Stimulated activated CD4-positive, alpha-beta T cell treated with anti-CD3 and anti-CD28 coated beads, TNF-alpha, amount 100 ng/mL, for 4 hours (primary cell): ENCODE results near the gene SLC9A1.
"Not testable (repeated sequence)": the region's sequence is repeated elsewhere in the genome, so short reads cannot be mapped to it uniquely, and the experiment has no call there.

Experiments used
- DNase-seq, 3 experiments: peaks; one replicate each; pipeline ENCODE4 v3.0.0-alpha.2; 2020; ENCODE audit warnings: low read depth in 3 of 3

Gene SLC9A1

DNA sequence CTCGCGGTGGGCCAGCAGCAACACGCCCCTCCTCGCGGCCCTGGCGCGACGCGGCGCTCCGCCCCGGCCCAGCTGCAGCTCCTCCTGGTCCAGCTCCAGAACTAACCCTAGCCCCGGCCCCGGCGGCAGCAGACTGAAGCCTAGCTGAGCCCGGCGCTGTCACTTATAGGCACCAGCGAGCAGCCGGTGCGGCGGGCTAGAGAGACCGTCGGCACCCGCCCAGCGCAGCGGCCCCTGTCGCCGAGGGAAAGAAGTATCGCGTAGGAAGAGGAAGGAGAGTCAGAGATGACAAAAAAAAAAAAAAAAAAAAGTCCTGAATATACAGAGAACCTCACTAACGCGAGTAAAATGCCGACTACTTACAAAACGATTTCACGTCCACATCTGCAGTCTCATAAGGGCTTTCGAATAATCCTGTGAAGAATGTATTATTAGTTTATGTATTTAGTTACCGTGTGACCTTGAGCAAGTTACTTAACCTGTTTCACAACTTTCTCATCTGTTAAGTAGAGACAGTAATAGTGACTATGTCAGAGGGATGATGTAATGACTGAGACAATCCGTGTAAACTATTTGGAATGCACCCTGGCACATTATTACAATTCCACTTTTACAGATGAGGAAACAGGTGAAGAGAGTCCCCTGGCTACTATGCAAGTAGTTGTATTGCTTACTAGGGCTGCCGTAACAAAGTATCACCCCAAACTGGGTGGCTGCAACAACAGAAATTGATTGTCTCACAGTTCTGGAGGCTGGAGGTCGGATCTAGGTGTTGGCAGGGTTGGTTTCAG lies at the start of gene SLC9A1:
Gene SLC9A1, minus strand, starts transcription at position 135 of the 791 bp plus-strand sequence. CDS start 791 bp downstream, outside the sequence.
- DNase-seq: peak; percentile 84 to 89 (median 86)

DNA sequence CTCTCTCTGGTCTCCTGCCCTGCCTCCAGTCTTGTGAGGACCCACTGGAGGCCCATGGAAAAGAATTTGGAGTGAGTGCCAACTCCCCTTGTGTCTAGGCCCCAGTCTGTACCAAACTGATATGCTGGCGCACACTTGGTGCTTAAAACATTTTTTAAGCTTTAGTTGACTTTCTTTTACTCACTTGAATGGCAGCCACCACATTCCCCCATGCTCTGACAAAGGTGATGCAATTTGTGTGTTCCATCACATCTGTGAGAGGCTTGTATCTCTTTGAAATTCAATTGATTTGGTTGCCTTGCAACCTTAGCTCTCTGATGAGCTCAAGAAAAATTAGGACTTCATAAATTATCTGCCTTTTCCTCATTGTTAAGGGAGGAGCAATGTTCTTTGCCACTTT lies 49.0 kb upstream of the SLC9A1 start:
- DNase-seq: no peak

DNA sequence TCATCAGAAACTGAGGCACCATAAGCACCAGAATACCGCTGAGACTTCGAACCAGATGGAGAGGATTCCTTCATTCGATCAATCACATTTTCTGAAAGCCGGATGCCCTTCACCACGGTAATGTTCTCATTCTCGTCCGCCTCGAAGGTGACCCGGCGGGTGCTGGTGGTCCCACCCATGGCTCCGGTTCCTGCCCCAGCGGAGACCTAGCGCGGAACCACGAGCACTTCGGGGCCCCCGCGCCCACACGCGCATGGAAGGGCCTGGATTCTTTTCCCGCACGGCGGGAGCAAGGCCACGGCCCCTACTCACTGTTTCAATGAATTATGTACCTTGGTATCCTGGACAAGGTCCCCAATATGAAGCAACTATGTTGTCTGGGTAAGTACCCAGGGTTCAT lies 46.4 kb upstream of the SLC9A1 start:
- no peak for DNase-seq

DNA sequence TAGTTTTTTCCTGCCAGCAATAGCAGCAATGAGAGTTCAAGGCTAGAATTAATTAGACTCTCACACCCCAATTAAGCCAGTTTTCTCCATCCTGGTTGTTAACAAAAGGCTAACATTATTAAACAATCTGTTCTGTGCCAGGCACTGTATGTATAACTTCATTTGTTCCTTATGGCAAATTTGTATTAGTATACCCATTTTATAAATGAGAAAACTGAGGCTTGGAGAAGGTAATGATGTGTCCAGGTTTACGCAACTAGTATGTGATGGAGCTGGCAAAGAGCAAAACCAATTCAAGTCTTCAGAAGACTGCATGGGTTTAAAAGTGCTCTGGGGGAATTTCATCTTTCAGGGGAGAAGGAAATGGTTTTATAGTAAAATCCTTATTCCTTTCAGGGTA lies 38.3 kb upstream of the SLC9A1 start:
- DNase-seq: no peak

DNA sequence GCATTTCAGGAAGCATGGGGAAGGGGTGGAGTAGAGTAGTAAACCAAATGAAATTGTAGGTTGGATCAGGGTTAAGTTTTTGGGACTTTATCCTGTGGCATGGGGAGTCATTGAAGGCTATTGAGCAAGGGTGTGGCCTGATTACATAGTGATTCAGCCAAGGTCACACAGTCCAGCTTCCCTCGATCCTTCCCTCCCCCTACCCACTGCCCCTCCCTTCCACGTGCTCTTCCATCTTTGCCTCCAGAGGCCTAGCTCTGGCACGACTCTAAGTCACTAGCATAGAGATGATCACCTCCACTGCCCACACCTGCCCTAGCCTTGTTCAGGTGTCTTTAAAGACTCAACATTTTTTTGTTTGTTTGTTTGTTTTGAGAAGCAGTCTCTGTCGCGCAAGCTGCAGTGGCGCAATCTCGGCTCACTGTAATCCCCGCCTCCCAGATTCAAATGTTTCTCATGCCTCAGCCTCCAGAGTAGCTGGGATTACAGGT lies 37.2 kb upstream of the SLC9A1 start:
- no peak for DNase-seq

DNA sequence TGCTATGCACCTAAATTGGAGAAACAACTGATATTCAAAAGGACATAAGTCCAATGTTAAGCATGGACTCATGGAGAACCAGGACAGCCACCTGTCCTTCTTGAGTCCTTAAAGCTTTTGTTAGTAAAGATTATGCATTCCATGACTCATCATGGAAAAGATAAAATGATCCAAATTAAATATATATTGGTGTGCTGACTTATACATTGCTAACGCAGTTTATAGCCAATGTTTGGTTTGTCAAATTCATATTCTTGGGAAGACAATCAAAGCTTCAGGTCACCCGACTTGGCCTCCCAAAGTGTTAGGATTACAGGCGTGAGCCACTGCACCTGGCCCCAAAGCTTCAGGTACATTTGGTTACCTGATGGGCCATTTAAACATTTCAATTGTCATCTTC lies 29.7 kb upstream of the SLC9A1 start:
- DNase-seq: not testable (repeated sequence)

DNA sequence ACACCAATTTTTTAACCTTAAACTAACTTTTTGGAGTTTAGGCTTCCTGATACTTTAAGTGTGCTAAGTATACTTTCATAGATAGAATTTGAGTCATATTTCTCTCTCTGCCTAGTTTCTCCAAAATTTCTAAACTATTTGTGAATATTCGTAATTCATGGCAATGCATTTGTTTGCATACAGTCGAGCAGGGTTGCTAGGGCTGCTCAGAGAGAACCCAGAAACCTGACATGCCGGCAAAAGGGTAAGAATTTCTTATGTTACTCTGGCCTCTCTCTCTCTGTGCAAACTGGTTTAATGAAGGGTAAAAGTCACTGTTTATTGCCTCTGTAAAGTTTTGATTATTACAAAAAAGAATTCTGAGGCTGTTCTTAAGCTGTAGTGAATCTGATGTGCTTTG lies 25.1 kb upstream of the SLC9A1 start:
- no peak for DNase-seq

DNA sequence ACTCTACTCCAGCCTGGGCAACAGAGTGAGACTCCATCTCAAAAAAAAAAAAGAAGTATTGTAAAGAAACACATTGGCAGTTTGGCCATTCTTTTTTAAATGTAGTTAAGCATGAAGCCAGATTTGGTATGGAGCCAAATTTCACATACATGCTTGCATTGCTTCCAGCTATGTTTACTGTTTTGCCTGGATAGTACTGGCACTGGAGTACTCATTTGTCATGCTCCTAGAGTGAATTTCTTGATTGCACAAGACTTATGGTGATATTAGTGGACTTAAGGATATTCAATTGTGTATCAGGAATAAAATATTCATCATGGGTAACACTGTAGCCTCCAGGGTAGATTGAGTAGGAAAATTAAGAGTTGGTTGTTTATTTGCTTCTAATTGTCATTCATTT lies 24.5 kb upstream of the SLC9A1 start:
- no peak for DNase-seq

DNA sequence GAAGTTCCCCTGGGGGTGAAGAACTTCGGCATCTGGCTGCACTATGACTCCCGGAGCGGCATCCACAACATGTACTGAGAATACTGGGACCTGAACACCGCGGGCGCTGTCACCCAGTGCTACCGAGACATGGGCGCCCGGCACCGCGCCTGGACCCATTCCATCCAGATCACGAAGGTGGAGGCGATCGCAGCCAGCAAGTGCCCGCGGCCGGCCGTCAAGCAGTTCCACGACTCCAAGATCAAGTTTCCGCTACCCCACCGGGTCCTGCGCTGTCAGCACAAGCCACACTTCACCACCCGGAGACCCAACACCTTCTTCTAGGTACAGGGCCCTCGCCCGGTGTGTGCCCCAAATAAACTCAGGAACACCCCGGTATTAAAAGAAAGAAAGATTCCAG lies 22.0 kb upstream of the SLC9A1 start:
- DNase-seq: no peak

DNA sequence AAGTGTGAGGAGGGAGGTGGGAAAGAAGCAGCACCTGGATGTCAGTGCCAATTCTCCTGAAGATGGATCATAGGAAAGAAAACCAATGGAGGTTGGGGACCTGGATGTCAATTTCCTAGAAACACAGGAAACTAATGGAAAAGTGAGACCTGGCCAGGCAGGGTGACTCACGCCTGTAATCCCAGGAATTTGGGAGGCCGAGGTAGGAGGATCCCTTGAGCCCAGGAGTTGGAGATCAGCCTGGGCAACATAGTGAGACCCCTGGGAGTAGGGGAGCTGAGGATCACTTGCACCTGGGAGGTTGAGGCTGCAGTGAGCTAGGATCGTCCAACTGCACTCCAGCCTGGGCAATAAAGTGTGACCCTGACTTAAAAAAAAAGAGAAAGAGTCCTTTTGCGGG lies 21.4 kb upstream of the SLC9A1 start:
- DNase-seq: no peak

DNA sequence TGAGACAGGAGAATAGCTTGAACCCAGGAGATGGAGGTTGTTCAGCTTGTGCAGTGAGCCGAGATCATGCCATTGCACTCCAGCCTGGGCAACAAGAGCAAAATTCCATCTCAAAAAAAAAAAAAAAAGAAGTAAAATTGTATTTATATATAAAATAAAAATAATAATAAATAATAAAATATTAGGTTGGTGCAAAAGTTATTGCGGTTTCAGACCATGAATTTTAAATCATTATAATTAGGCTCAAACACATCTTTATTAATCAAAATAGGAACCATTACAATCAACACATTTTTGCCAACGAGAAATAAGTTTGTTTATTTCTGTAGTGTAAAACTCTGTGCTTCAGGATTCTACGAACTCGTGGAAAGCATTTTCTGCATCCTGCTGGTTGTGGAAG lies 18.1 kb upstream of the SLC9A1 start:
- DNase-seq: not testable (repeated sequence)

DNA sequence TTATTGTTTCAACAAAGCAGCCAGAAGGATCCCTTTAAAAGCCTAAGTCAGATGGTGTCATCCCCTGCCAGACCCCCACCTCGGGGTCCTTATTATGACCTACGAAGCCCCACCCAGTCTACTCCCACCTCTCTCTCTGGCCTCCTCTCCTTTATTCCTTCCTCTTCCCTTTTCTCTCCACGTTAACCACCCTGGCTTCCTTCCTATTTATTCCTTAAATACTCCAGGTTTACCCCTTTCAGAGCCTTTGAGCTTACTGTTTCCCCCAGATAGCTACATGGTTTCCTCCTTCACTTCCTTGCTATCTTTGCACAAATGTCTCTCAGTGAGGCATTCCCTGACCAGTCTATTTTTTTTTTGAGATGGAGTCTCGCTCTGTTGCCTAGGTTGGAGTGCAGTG lies 12.0 kb upstream of the SLC9A1 start:
- DNase-seq: no peak

DNA sequence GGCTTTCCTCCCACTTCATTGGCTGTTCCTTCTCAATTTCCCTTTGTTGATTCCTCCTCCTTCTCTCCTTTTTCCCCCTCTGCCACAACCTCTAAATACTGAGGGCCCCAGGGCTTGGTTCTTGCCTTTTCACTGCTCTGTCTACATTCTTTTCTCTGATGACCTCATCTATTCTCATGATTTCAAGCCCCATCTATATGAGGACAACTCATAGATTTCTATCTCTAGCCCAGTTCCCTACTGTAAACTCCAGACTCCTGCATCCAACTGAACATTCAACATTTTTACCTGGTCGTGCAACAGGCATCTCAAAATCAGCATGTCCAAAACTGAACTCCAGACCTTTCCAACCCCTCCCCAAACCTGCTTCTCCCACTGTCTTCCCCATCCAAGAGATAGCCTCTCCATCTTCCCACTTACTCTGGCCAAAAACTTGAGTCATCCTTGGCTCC lies 11.5 kb upstream of the SLC9A1 start:
- no peak for DNase-seq

DNA sequence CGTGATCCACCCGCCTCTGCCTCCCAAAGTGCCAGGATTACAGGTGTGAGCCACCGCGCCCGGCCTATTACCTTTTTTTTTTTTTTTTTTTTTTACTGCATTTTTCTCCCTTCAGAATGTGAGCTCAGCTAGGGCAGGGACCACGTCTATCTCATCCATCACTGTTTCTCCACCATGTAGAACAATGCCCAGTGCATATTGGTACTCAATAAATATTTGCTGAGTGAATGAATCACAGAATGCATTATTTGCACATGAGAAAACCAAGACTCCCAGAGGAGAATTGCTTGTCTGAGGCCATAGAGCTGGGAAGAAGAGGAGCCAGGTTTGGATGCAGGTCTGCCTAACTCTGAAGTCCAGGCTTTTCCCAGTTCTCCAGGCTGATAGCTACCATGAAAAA lies 8.2 kb upstream of the SLC9A1 start:
- DNase-seq: no peak

DNA sequence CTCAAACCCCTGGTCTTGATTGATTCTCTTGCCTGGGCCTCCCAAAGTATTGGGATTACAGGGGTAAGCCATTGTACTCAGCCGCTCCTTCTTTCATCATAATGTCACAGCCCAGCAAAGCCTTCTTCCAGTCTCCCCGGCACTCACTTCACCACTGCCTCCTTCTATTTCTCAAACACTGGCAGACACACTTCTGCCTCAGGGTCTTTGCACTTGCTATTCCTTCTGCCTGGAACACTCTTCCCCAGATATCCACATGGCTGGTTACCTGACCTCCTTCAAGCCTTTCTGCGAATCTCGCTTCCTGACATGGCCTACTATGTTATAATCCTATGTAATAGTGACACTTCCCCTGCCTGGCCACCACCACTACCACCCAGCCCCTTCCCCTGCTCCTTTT lies 7.2 kb upstream of the SLC9A1 start:
- DNase-seq: no peak

DNA sequence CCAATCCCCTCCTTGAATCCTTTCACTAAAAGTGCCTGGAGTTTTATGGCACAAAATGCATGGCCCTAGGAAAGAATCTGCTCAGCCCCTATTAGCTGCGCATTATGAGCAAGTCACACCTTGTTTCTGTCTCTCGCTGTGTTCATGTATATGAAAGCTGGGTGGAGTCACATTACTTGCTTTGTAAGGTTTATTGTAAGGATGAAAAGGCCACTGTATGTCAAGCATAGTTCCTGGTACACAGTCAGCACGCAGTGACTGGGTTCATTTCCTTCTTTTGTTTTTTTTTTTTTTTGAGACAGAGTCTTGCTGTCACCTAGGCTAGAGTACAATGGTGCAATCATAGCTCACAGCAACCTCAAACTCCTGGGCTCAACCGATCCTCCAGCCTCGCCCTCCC lies 6.7 kb upstream of the SLC9A1 start:
- no peak for DNase-seq

DNA sequence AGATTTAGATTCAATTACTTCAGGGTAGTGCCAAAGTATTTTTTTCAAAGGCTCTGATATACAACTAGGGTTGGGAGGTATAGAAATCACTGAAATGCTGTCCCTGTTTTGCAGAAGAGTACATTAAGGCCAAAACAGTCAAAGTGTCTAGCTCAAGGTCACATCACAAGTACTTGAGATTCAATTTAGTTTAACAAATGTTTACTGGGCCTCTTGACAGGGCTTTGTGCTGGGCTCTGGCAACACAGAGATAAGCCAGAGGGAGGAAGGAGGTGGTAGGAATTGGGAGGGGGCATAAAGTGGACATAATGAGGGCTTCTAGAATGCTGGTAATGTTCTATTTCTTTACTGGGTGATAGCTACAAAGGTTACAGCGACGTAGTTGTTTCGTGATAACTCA lies 2.3 kb upstream of the SLC9A1 start:
- no peak for DNase-seq

DNA sequence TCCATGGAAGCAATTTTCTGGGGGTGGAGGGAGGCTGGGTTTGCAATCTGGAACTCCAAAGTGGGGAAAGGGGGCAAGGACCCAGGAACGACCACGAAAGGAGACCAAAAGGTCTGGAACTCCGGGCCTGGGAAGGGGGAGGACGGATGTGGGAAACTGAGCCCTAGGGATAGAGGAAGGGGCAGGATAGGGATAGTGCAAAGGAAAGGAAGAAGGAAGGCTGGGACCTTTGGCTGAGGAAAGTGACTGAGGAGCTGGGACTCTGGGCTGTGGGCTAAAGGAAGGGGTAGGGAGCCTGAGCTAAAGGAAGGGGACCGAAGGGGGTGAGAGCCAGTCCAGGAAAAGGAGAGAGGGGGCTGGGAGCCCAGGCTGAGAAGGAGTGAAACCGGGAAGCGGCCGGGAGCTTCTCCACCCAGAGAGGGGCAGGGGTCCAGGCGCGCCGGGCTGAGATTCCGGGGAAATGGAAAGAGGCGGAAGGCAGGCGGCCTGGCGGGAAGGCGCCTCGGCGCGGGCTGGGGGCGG lies 395 bp downstream of the SLC9A1 start:
- no peak for DNase-seq

DNA sequence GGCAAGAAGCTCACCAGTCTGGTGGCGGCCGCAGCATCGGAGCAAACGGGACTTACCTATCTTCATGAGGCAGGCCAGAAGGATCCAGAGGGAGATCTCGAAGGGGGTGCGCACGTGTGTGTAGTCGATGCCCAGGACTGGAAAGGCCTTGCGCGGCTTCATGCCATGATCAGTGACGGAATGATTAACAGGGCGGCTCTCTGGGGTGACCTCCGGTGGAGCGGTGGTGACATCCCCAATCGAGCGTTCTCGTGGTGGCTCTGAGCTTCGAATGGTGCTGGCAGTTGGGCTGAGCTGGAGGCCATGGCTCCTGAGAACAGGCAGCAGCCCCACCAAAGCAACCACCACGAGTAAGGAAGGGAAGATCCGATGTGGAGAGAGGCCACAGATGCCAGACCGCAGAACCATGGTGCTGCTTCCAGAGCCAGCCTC lies 982 bp downstream of the SLC9A1 start:
- no peak for DNase-seq

DNA sequence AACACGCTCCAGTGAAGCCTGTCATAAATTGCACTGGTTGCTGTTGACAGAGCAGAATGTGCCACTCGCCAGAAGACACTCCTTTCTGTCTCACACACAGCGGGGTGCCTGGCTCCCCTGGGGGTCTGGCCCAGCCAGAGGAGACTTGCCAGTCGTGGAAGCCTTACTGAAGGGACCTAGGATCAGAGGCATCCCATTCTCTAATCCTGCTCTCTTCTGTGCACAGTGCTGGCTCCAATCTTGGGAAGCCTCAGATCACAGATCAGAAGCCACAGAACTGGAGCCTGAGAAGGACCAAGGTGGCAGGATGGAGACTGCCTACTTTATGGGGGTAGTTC lies 1.4 kb downstream of the SLC9A1 start:
- DNase-seq: no peak

DNA sequence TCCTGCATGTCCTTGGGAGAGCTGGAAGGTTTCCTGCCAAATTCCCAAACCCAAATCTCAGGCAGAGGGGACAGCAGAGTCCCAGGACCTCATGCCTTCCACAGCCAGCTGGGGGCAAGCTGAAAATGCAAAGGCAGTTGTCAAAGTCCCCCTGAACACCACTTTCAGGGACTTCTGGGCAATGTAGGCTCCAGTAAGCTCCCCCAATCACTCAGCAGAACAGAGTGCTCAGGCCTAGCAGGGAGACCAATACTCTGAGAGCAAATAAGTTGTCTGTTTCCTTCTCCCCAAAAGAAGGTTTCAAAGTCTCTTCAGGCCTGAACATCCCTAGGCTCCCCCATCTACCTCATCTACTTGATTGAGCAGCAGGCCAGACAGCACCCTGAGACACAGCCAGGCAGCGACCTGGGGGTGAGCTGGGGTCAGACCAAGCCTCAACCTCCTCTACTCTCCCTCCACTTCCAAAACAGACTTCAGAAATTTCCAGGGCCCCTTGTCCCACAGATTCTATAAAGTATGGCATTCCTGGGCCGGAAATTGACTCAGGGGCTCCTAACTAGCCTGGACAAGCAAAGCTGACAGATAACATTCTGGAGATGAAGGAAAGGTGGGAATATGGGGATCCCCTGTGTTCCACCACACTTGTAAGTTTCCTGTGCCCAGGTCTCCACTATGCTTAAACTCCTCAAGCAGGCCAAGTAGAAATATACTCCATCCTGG lies 1.9 kb downstream of the SLC9A1 start:
- DNase-seq: no peak

DNA sequence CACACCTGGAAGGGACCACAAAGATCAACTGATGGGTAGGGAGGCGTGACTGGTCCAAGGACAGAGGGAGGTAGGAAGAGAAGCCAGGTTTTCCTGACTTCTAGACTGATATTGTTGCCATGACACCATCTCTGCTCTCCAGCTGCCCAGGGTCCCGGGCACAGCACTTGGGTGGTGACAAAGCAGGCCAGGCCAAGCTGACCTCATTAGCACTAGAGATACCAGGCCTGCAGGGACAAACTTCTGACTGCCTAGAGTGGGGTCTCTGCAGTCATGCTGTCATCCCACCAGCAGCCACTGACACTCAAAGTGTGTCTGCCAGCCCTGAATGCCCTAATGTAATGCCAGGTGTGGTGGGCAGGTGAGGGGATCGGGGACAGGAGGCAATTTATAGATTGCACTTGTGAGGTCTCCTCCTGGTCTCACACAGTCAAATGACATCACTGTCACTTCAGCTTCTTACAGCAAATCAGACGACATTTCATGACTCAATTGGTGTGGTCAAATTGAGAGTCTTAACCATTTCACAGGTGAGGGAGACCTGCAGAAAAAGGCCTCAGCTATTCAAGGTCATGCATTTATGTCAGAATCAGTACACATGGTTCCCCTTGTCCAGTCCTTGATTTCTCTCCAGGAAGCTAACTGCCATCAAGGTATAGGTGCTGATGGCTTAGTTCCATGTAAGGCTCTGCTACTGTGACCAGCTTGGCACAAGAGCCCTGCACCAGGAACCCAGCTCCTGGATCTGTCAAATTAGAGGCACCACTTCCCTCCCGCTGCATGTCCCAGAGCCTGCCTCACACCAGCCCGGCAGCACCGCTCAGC lies 2.7 kb downstream of the SLC9A1 start:
- DNase-seq: no peak
